GM19397 (cell line): ENCODE data around the gene UBE3A.

Source experiments
- ATAC-seq: cut with Tn5 transposase; IDR thresholded peaks from one replicate; pipeline ENCODE4 v1.9.1; 2021; ENCODE audit warnings: mild to moderate bottlenecking, moderate library complexity; ENCODE audit not compliant: unreplicated experiment

The UBE3A gene

DNA sequence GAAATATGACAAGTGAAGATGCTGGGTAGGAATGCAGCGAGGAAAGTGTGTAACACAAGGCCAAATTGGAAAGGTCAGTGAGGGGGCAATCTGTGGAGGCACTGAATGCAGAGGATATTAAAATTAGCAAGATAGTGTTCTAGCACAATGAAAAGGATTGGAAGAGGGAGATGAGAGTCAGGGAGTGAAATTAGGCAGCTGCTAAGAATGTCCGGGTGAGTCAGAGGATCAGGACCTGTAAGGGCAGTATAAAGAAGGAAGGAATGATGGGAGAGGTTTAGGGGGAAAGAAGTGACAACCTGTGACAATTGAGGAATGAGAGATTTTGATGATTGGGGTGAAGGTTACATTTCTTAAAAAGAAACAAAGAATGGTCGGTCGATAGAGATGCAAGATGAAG is 103.5 kb downstream of the UBE3A start:
- no peak for ATAC-seq

DNA sequence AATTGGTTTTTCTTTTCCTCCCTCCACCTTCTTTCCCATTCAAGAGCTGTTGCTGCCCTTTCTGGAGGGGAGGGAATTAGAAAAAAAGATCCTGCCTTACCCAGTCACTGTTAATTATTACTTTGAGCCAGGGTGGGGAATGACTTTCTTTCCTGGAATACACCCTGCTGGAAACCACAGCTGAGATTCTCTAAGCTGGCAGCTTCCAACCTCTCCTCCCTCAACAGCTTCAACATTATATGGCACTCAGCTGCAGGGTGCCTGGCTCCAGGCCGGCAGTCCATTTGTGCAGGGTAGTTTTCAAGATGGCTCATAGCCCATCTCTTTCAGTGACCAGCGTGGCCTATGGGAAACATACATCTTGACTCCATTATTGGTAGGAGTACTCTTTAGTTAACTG is 105.8 kb downstream of the UBE3A start:
- no peak for ATAC-seq

DNA sequence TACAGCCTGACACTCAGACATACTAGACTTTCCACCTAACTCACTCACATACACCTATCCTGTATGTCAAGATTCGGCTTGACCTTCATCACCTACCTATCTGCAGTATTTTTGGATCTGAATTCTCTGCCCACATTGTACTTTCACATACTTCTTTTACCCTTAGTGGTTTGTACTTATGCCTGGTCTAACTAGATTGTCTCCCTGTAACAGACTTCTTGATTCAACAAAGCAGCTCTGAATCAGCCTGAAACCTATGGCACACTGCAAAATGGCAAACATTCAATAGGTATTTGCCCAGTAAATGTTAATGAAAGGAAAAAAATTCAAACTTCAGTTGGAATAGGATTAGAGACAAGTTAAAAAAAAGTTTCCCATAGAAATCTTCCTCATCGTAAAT is 106.5 kb downstream of the UBE3A start:
- no peak for ATAC-seq

DNA sequence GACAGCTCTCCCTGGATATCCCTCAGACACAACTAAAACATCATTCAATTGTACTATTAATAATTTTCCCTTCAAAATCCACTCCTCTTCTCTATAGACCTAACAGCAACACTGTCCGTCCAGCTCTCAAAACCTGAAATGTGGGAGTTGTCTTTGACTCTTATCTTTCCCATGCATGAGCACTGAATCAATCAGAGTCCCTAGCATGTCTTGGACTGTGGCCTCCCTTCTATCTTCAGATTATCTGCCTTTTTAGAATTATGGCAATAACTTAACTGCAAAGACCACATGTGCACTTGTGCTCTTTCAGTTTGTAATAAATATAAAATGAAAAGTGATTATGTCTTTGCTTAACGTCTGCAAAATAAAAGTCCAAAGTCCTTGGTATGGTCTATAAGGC is 107.0 kb downstream of the UBE3A start:
- no peak for ATAC-seq

DNA sequence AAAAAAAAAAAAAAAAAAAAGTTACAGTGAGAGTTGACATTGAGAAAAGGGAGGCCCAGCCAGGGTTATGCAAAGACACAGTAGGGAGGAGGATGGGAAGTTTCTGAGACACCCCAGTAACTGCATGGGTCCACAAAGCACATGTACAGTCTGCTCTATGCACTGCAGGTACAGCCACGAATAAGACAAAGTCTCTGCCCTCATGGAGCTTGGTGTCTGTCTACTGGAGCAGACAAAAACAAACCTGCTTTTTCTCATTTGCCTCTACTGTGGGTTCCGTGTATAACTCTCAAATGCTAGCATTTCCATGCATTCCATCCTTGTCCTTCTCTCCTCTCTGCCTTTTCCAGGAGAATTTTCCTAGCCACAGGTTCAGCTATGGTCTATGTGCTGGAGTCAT is 107.4 kb downstream of the UBE3A start:
- ATAC-seq, result no peak

DNA sequence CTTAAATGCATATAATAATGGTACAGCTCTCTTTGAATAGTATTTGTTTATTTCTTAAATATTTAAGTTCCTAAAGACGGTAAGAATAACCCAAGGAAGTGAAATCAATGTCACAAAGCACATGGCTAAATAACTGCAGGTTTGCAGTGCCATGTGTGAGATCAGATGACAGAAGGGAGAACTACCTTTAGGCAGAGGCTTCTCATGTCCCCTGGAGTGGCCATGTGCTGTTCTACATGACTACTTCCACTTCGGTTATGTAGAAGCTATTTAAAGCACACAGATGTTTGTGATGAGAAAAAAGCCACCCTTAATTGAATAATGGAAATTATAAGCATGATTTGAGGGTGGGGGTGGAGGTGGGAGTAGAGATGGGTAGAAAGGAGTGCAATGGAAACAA is 109.1 kb downstream of the UBE3A start:
- ATAC-seq, result no peak

DNA sequence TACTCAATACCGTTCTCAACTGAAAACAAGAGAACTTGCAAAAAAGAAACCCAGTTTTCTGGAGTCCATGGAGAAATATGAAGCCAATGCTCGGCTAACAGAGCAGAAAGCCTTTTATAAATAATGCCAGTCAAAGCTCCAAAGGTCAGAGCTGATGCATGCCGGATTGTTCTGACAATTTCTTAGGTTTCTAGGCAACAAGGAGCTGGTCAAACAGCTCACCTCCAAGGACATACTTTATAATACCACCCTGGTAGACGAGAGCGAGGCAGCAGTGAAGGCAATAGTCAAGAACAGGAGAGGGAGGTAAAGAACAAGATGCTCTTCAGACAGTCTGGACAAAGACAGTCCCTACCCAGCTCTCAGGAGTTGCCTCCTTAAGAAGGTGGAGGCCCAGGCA is 111.1 kb downstream of the UBE3A start:
- no peak for ATAC-seq

DNA sequence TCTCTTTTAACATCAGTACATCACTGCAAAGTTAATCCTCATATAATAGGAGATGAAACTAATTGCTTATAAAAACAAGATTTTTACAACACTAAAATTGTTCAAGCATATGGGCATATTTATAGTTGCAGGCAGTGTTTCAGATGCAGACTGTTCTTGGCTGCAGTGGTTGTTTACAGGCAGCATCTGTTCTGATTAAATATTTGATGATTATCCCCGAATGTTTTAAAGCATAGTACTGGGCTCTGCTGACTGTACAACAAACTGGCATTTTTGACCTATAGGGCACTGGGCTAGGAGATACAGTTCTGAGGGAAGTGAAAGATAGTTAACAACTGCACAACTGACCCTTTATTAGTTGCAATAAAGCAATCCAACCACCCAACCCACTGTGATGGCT is 113.6 kb downstream of the UBE3A start:
- ATAC-seq, result no peak

DNA sequence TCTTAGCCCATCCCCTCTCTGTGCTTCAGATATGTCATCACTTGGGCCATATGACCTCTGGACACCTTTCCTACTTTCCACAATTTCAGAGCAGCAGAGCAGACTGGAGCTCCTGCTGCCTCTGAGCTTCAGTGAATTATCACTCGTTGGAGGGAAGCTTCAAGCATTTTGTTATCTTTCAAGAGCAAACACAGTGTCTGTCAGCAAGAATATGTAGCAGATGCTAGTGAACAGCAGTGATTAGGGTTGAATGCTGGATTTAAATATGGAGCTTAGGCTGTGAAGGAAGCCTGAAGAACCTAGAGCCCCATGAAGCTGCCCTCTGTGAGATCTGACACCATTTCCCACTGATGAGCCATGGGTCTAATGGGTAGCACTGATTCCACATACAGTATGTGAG is 115.4 kb downstream of the UBE3A start:
- no peak for ATAC-seq

DNA sequence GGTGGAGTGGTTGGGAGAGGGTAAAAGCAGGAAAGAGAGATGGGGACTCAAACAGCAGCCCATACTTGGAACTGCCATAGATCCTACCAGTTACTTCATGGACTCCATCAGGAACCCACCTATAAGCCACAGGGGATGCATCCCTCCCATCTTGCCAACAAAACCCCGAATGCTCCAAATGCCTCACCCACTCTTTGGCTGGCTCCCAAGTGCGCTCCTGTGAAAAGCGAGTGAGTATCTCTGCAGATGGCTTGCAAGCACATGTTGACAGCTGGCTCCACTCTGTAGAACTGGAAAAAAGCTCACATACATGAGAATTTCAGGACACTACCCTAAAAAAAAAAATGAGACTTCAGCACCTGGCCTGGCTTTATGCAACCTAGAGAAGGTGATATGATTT is 151.0 kb downstream of the UBE3A start:
- no peak for ATAC-seq
